Measurements from ENCODE around the gene NDST3. TPM values are rescaled to one million over a fixed set of nuclear protein-coding genes. Genes with fewer than 3 reads are reported as not detected.

NDST3 gene
- total and polyA plus RNA-seq, 2 of the 13 experiments (the other 11 are each of a cell fraction or from before 2014, with no cell fraction given) = not detected

DNA sequence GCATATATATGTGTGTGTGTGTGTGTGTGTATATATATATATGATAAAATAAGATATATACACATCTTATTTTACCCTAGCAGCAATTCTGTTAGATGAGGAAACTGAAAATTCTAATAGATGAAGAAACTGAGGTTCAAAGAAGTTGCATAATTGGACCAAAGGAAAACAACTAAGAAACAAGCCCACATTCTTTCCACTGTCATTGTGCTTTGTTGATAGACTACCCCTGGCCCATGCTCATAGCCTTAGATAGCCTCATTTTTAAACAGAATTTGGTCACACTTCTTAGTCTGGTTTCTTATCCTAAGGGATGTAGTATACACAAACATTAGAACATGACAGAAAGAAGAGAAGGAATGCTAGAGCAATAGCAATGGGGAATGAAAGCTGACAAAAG is 138.8 kb downstream of the NDST3 start:
- Histone ChIP-seq H4K20me1 (ENCODE audit: insufficient read depth, low read length) (no peaks in the 10 kb centered on the region), H3K4me3 (replicated peaks in 1 of 3; ENCODE audit: insufficient read depth in 1 of 3, low read depth in 2 of 3, low read length in 3 of 3) (no peak overlapping the region), H2AFZ (ENCODE audit: low read length) (no peak overlapping the region), H3K4me2 (ENCODE audit: low read depth, low read length) (no peak overlapping the region), H3K9me3 (ENCODE audit: low read length) (no peaks in the 10 kb centered on the region), H3K4me1 (ENCODE audit: insufficient read depth, low read length) (no peaks in the 10 kb centered on the region), H3K27ac (ENCODE audit: extremely low read length, insufficient read depth, low read length) (no peak overlapping the region), H3K79me2 (ENCODE audit: insufficient read depth, low read length) (no peaks in the 10 kb centered on the region), H3K9ac (ENCODE audit: insufficient read depth, low read depth, low read length) (no peak overlapping the region), H3K36me3 (replicated peaks in 1 of 2; ENCODE audit: control insufficient read depth in 1 of 2, insufficient read depth in 2 of 2, low read length in 2 of 2) (no peaks in the 10 kb centered on the region), H3K27me3 (ENCODE audit: control insufficient read depth in 1 of 2, insufficient read depth in 2 of 2, low read length in 2 of 2) (no peaks in the 10 kb centered on the region; a peak in 1 of 5 replicates)
- intact Hi-C loops (cut with micrococcal nuclease; ENCODE audit: unreplicated experiment) (no loop called here), in situ Hi-C loops (cut with HindIII; ENCODE audit: extremely low pct_ligation_motif_present, low pct_unique_long_range_greater_than_20kb) (no loop called here)
- FAIRE-seq (no peak), DNase-seq (ENCODE audit: low spot score) (no peak), ATAC-seq (no peak)
- ChIA-PET CTCF (ENCODE audit: low intra/inter-chr PET ratio, low total read pairs) (no interaction called here), POLR2A (no interaction called here)
- BruUV-seq (replicated peaks) = no TSS peak
- TF ChIP-seq TRIM24 (CRISPR knock-in tag; IDR thresholded peaks at IDR 0.05) (no peak), ZNF788 (CRISPR knock-in tag; IDR thresholded peaks at IDR 0.05; ENCODE audit: borderline replicate concordance) (no peak), FOXO1 (CRISPR knock-in tag; IDR thresholded peaks at IDR 0.05) (no peak), ZNF33A (CRISPR knock-in tag; IDR thresholded peaks at IDR 0.05; ENCODE audit: borderline replicate concordance) (no peak), TCF7L2 (IDR thresholded peaks at IDR 0.05; ENCODE audit: low read depth, low read length) (no peak)
- TF ChIP-seq, protein P1, sequence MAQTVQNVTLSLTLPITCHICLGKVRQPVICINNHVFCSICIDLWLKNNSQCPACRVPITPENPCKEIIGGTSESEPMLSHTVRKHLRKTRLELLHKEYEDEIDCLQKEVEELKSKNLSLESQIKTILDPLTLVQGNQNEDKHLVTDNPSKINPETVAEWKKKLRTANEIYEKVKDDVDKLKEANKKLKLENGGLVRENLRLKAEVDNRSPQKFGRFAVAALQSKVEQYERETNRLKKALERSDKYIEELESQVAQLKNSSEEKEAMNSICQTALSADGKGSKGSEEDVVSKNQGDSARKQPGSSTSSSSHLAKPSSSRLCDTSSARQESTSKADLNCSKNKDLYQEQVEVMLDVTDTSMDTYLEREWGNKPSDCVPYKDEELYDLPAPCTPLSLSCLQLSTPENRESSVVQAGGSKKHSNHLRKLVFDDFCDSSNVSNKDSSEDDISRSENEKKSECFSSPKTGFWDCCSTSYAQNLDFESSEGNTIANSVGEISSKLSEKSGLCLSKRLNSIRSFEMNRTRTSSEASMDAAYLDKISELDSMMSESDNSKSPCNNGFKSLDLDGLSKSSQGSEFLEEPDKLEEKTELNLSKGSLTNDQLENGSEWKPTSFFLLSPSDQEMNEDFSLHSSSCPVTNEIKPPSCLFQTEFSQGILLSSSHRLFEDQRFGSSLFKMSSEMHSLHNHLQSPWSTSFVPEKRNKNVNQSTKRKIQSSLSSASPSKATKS (CRISPR knock-in tag; IDR thresholded peaks at IDR 0.05) = no peak
- TF ChIP-seq, protein P2, sequence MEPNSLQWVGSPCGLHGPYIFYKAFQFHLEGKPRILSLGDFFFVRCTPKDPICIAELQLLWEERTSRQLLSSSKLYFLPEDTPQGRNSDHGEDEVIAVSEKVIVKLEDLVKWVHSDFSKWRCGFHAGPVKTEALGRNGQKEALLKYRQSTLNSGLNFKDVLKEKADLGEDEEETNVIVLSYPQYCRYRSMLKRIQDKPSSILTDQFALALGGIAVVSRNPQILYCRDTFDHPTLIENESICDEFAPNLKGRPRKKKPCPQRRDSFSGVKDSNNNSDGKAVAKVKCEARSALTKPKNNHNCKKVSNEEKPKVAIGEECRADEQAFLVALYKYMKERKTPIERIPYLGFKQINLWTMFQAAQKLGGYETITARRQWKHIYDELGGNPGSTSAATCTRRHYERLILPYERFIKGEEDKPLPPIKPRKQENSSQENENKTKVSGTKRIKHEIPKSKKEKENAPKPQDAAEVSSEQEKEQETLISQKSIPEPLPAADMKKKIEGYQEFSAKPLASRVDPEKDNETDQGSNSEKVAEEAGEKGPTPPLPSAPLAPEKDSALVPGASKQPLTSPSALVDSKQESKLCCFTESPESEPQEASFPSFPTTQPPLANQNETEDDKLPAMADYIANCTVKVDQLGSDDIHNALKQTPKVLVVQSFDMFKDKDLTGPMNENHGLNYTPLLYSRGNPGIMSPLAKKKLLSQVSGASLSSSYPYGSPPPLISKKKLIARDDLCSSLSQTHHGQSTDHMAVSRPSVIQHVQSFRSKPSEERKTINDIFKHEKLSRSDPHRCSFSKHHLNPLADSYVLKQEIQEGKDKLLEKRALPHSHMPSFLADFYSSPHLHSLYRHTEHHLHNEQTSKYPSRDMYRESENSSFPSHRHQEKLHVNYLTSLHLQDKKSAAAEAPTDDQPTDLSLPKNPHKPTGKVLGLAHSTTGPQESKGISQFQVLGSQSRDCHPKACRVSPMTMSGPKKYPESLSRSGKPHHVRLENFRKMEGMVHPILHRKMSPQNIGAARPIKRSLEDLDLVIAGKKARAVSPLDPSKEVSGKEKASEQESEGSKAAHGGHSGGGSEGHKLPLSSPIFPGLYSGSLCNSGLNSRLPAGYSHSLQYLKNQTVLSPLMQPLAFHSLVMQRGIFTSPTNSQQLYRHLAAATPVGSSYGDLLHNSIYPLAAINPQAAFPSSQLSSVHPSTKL (CRISPR knock-in tag; IDR thresholded peaks at IDR 0.05) = no peak
- TF ChIP-seq, protein P3, sequence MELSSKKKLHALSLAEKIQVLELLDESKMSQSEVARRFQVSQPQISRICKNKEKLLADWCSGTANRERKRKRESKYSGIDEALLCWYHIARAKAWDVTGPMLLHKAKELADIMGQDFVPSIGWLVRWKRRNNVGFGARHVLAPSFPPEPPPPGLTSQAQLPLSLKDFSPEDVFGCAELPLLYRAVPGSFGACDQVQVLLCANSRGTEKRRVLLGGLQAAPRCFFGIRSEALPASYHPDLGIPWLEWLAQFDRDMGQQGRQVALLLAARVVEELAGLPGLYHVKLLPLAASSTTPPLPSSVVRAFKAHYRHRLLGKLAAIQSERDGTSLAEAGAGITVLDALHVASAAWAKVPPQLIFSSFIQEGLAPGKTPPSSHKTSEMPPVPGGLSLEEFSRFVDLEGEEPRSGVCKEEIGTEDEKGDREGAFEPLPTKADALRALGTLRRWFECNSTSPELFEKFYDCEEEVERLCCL (CRISPR knock-in tag; IDR thresholded peaks at IDR 0.05; ENCODE audit: borderline replicate concordance) = no peak
